IMR-90 (cell line): ENCODE data around the gene AKR1E2. TPM values are rescaled to one million over a fixed set of nuclear protein-coding genes. Genes with fewer than 3 reads are reported as not detected.
A peak's percentile ranks its signal among the peaks of the same experiment; 100 is the strongest.

ENCODE experiments used
- ATAC-seq: fragments of 200-7000 bp; cut with Tn5 transposase; 2 replicates; pipeline ENCODE4 v1.9.1; 2020; ENCODE audit warnings: low read depth, mild to moderate bottlenecking, moderate library complexity
- BruUV-seq: library from RNA; stranded (reverse); fragments of 400-500 nt; replicated peaks from 2 replicates; lab custom pipeline; 2021; lab: Mats Ljungman, UMichigan
- CTCF ChIA-PET: fragments of 300-600 bp; formaldehyde crosslinking; extraction: SDS; loops from one replicate; lab custom pipeline; 2021; ENCODE audit warnings: antibody characterized with exemption; lab: Yijun Ruan, JAX
- POLR2A ChIA-PET: fragments of 300-600 bp; sonication (Branson Sonifier 250); formaldehyde crosslinking; loops from one replicate; lab custom pipeline; 2022; ENCODE audit warnings: antibody characterized with exemption; ENCODE audit not compliant: unreplicated experiment; lab: Charles Lee
- DNase-seq: peaks from one replicate; pipeline ENCODE4 v3.0.0; 2013
- H2AFZ ChIP-seq: replicated peaks from 2 replicates; pipeline ENCODE3; 2013; ENCODE audit warnings: low read length, mild to moderate bottlenecking; ENCODE audit not compliant: poor library complexity
- H2AK5ac ChIP-seq: 2 replicates; pipeline ENCODE4 v1.6.1; 2013; ENCODE audit warnings: low read depth, low read length, inconsistent platforms
- H2AK9ac ChIP-seq: replicated peaks from 2 replicates; pipeline ENCODE3; 2013; ENCODE audit warnings: mild to moderate bottlenecking, low read depth, low read length, moderate library complexity; ENCODE audit not compliant: poor library complexity
- H2BK120ac ChIP-seq: 2 replicates; pipeline ENCODE4 v1.6.1; 2013; ENCODE audit warnings: low read depth, low read length, inconsistent platforms
- H2BK15ac ChIP-seq: 3 replicates; pipeline ENCODE4 v1.6.1; 2013; ENCODE audit warnings: low read depth, low read length, inconsistent platforms
- H2BK20ac ChIP-seq: 2 replicates; pipeline ENCODE4 v1.6.1; 2013; ENCODE audit warnings: low read depth, mild to moderate bottlenecking, inconsistent platforms, low read length, moderate library complexity
- H2BK5ac ChIP-seq: 2 replicates; pipeline ENCODE4 v1.6.1; 2013; ENCODE audit warnings: mild to moderate bottlenecking, low read depth, low read length, inconsistent platforms; ENCODE audit not compliant: poor library complexity, severe bottlenecking
- H3K14ac ChIP-seq: replicated peaks from 2 replicates; pipeline ENCODE4 v1.6.1; 2013; ENCODE audit warnings: low read depth, low read length, inconsistent platforms
- H3K18ac ChIP-seq: 2 replicates; pipeline ENCODE4 v1.6.1; 2013; ENCODE audit warnings: low read depth, low read length, control low read depth
- H3K23ac ChIP-seq: 2 replicates; pipeline ENCODE4 v1.6.1; 2013; ENCODE audit warnings: low read depth, low read length, inconsistent platforms
- H3K27ac ChIP-seq: 2 replicates; pipeline ENCODE4 v1.5.1; 2013; ENCODE audit warnings: mild to moderate bottlenecking, control low read depth, low read length; ENCODE audit not compliant: insufficient read depth
- H3K27me3 ChIP-seq: 2 replicates; pipeline ENCODE4 v1.6.1; 2013; ENCODE audit warnings: low read length; ENCODE audit not compliant: control insufficient read depth, insufficient read depth
- H3K36me3 ChIP-seq: 2 replicates; pipeline ENCODE4 v1.6.1; 2013; ENCODE audit warnings: low read length, mixed read lengths; ENCODE audit not compliant: control insufficient read depth, insufficient read depth
- H3K4ac ChIP-seq: 2 replicates; pipeline ENCODE4 v1.6.1; 2013; ENCODE audit warnings: low read depth, low read length, inconsistent platforms
- H3K4me1 ChIP-seq: 2 replicates; pipeline ENCODE4 v1.6.1; 2013; ENCODE audit warnings: low read length, mixed read lengths; ENCODE audit not compliant: control insufficient read depth, insufficient read depth
- H3K4me2 ChIP-seq: 2 replicates; pipeline ENCODE4 v1.6.1; 2013; ENCODE audit warnings: low read depth, mild to moderate bottlenecking, control low read depth, low read length, moderate library complexity
- H3K4me3 ChIP-seq: 2 replicates; pipeline ENCODE4 v1.5.1; 2013; ENCODE audit warnings: low read depth, mild to moderate bottlenecking, control low read depth, low read length, moderate library complexity; ENCODE audit not compliant: insufficient read depth
- H3K56ac ChIP-seq: 2 replicates; pipeline ENCODE4 v1.6.1; 2013; ENCODE audit warnings: low read length, inconsistent platforms; ENCODE audit not compliant: insufficient read depth; ENCODE audit errors: extremely low read depth
- H3K79me1 ChIP-seq, 2 experiments: 2 replicates each; pipeline ENCODE4 v1.6.1; 2013; ENCODE audit warnings: low read length in 2 of 2, inconsistent platforms in 1 of 2, low read depth in 1 of 2
- H3K9ac ChIP-seq: 2 replicates; pipeline ENCODE4 v1.6.1; 2013; ENCODE audit warnings: low read depth, low read length, control low read depth
- H3K9me1 ChIP-seq: 2 replicates; pipeline ENCODE4 v1.6.1; 2013; ENCODE audit warnings: low read length, inconsistent platforms; ENCODE audit not compliant: insufficient read depth
- H3K9me3 ChIP-seq: 2 replicates; pipeline ENCODE4 v1.6.1; 2013; ENCODE audit warnings: low read length; ENCODE audit not compliant: control insufficient read depth, insufficient read depth
- H4K20me1 ChIP-seq: 2 replicates; pipeline ENCODE4 v1.6.1; 2013; ENCODE audit warnings: low read length, inconsistent platforms; ENCODE audit not compliant: insufficient read depth
- H4K5ac ChIP-seq: 2 replicates; pipeline ENCODE4 v1.6.1; 2013; ENCODE audit warnings: mild to moderate bottlenecking, low read depth, low read length, control low read depth
- H4K8ac ChIP-seq, 2 experiments: 2 replicates each; pipeline ENCODE4 v1.6.1; 2013; ENCODE audit warnings: low read depth in 2 of 2, low read length in 2 of 2, control low read depth in 1 of 2, inconsistent platforms in 1 of 2
- H4K91ac ChIP-seq: 2 replicates; pipeline ENCODE4 v1.6.1; 2013; ENCODE audit warnings: low read depth, low read length, inconsistent platforms; ENCODE audit not compliant: insufficient read depth
- FOS ChIP-seq: fragments of 150-350 bp; IDR thresholded peaks from 2 replicates; pipeline ENCODE4 v1.6.1; 2016; ENCODE audit warnings: low read depth, low read length
- MAFK ChIP-seq: IDR thresholded peaks from 2 replicates; pipeline ENCODE4 v1.6.1; 2012; ENCODE audit warnings: low read depth, low read length, improper control_type of control experiment
- RFX5 ChIP-seq: IDR thresholded peaks from 2 replicates; pipeline ENCODE4 v1.8.0; 2012; ENCODE audit warnings: low read depth, mild to moderate bottlenecking, low read length, moderate library complexity
- WGBS, 2 experiments: methylation state at CpG; one replicate each; pipeline versions ENCODE4 v1.1.5 to v1.1.7; 2013; ENCODE audit warnings: missing lambda C conversion rate in 2 of 2; ENCODE audit not compliant: insufficient read length in 1 of 2; ENCODE audit errors: extremely low coverage in 2 of 2; 5-methylcytosine and 5-hydroxymethylcytosine counted together
- dilution Hi-C: fragments of 300-500 bp; cut with HindIII; formaldehyde crosslinking; loops from one replicate; pipeline ENCODE4 v1.14.3; 2018; ENCODE audit warnings: low sequenced_read_pairs; ENCODE audit not compliant: unreplicated experiment
- in situ Hi-C: fragments of 300-500 bp; cut with MboI; formaldehyde crosslinking; loops from 3 replicates; pipeline ENCODE4 v1.14.3; 2019; ENCODE audit warnings: low sequenced_read_pairs, inconsistent platforms, mixed read lengths
- intact Hi-C: fragments of 100-400 bp; cut with micrococcal nuclease; formaldehyde crosslinking; loops from 2 replicates; pipeline ENCODE4 v1.10.0; 2022
- polyA plus RNA-seq, 3 experiments: library from polyadenylated mRNA; depleted of rRNA; stranded (reverse); fragments of >200 nt; gene quantifications; 2 replicates each; pipeline ENCODE4 v1.2.3, GENCODE V29; 2012; ENCODE audit warnings: low replicate concordance in 1 of 3
- total RNA-seq: library from RNA; depleted of rRNA; stranded (reverse); fragments of >200 nt; gene quantifications from 2 replicates; pipeline ENCODE4 v1.2.3, GENCODE V29; 2012

The AKR1E2 gene
- total and polyA plus RNA-seq, 2 of the 4 experiments (the other 2 are of a cell fraction): 1.2 to 3.4 TPM

DNA sequence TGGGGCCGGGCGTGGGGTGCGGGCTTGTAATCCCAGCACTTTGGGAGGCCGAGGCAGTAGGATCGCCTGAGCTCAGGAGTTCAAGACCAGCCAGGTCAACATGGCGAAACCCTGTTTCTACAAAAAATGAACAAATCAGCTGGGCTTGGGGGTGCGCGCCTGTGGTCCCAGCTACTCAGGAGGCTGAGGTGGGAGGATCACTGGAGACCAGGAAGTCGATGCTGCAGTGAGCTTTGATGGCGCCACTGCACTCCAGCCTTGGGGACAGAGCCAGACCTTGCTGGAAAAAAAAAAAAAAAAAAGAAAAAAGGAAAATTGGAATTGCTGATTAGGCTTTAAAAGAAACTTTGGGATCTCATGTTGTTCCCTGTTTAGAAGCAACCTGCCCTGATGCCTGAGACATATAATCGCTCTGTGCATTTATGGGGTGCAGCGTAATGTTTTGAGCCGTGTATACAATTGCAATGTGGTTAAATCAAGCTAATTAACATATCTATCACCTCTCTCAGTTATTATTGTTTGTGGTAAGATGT lies 851 bp downstream of the AKR1E2 start:
- POLR2A ChIA-PET: no interaction called here
- no peak overlapping the region for H3K18ac ChIP-seq
- no peaks in the 10 kb centered on the region for H3K27me3 ChIP-seq
- 0 out of 2 replicates have a peak, but pooled peaks have one; percentile 9 for TF ChIP-seq MAFK
- no peak for TF ChIP-seq FOS
- TF ChIP-seq RFX5: no peak
- H2BK120ac ChIP-seq: peak overlapping the region; percentile 53
- no peaks in the 10 kb centered on the region for H3K9me1 ChIP-seq
- H3K27ac ChIP-seq: peak overlapping the region; percentile 67
- H3K23ac ChIP-seq: no peak overlapping the region
- in situ Hi-C loops: loop anchor here (25.0 kb wide), 2 partner anchors 785 to 1035 kb away; no protein-coding TSS in a partner anchor
- no TSS peak for BruUV-seq
- H4K5ac ChIP-seq: peak overlapping the region; percentile 4; the same call in 1 of the 2 replicates
- no peak overlapping the region; the same call in 2 of the 3 replicates for H2BK15ac ChIP-seq
- H2AK5ac ChIP-seq: peak overlapping the region; percentile 48; the same call in 1 of the 2 replicates
- peak overlapping the region; percentile 78 for H3K4me2 ChIP-seq
- no peaks in the 10 kb centered on the region for H4K20me1 ChIP-seq
- CTCF ChIA-PET: interaction anchor here (0.7 kb wide), 1 partner anchor 12 kb away, joined by 4 read pairs; no protein-coding TSS in a partner anchor
- no peak overlapping the region for H3K56ac ChIP-seq
- H3K9me3 ChIP-seq: no peaks in the 10 kb centered on the region
- DNase-seq (no peak), ATAC-seq (peak; percentile 9; the same call in 1 of the 2 replicates)
- H3K4me3 ChIP-seq: peak overlapping the region; percentile 48
- no peak overlapping the region for H2AK9ac ChIP-seq
- no peaks in the 10 kb centered on the region for H3K36me3 ChIP-seq
- H2AFZ ChIP-seq: peak overlapping the region; percentile 92
- peak overlapping the region; percentile 61 for H3K4ac ChIP-seq
- H2BK5ac ChIP-seq: no peak overlapping the region
- H3K14ac ChIP-seq: no peak overlapping the region; the same call in 1 of the 2 replicates
- peak overlapping the region; percentile 82 to 94 for H4K8ac ChIP-seq
- 0 out of 2 replicates have a peak overlapping the region, but pooled peaks have one; percentile 28 for H2BK20ac ChIP-seq
- peak overlapping the region; percentile 61 for H3K9ac ChIP-seq
- WGBS, 2 experiments: 40% methylated on average over 5 of the region's 13 CpGs; no CpG with 5 or more reads in 1 of the 2 experiments
- H3K79me1 ChIP-seq: peaks cover 0 to 6% of the 10 kb centered on the region in 2 experiments; a peak in 1 of 4 replicates
- dilution Hi-C loops: no loop called here
- H4K91ac ChIP-seq: peak overlapping the region; percentile 62; the same call in 1 of the 2 replicates
- H3K4me1 ChIP-seq: peaks cover 2% of the 10 kb centered on the region; the same call in 1 of the 2 replicates
- intact Hi-C loops: no loop called here
